ENCODE measurements around the gene FAM219A.

DNA sequence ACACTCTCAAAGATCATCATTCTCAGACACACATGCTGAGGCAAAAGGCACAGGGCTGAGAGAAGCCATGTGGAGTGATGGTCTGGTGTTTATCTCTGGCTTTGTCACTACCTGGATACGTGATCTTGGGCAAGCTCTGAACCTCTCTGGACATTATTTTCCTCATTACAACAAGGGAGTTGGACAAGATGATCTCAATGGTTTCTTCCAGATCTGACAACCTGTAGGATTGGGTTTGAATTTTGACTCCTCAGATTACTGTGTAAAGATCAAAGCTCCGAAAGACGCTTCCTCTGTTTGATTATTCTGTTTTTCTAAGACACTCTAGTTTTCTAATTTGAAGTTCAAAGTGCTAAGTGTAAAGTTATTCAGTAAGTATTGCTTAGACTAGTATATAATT, 109.0 kb downstream of the FAM219A start:
- TF ChIP-seq, protein P1, sequence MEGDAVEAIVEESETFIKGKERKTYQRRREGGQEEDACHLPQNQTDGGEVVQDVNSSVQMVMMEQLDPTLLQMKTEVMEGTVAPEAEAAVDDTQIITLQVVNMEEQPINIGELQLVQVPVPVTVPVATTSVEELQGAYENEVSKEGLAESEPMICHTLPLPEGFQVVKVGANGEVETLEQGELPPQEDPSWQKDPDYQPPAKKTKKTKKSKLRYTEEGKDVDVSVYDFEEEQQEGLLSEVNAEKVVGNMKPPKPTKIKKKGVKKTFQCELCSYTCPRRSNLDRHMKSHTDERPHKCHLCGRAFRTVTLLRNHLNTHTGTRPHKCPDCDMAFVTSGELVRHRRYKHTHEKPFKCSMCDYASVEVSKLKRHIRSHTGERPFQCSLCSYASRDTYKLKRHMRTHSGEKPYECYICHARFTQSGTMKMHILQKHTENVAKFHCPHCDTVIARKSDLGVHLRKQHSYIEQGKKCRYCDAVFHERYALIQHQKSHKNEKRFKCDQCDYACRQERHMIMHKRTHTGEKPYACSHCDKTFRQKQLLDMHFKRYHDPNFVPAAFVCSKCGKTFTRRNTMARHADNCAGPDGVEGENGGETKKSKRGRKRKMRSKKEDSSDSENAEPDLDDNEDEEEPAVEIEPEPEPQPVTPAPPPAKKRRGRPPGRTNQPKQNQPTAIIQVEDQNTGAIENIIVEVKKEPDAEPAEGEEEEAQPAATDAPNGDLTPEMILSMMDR (IDR thresholded peaks at IDR 0.05): no peak
- no peak for TF ChIP-seq POLR2AphosphoS5 (IDR thresholded peaks at IDR 0.05; ENCODE audit: low read depth, low read length)
